ENCODE measurements around the gene TARS3. TPM values are rescaled to one million over a fixed set of nuclear protein-coding genes. Genes with fewer than 3 reads are reported as not detected.

TARS3 gene
- total RNA-seq, 2 experiments from 2014 or later, result 8.1 to 11.8 TPM

GRCh38 chr15:101689901-101690300 lies 34.4 kb downstream of the TARS3 start:
- no peak overlapping the region for H3K4me3 Mint-ChIP-seq
- no peak overlapping the region for H3K27ac Mint-ChIP-seq
- CTCF ChIA-PET, result no interaction called here
- peak; percentile 46 for DNase-seq
- no peaks in the 10 kb centered on the region for H3K9me3 Mint-ChIP-seq (ENCODE audit: low read depth)
- H3K27me3 Mint-ChIP-seq, result no peaks in the 10 kb centered on the region
- peaks cover 19% of the 10 kb centered on the region for H3K36me3 Mint-ChIP-seq
- peaks cover 22% of the 10 kb centered on the region for H3K4me1 Mint-ChIP-seq
- peak; percentile 55 for ATAC-seq

- H3K4me3 Mint-ChIP-seq, result no peak overlapping the region
- H3K9me3 Mint-ChIP-seq (ENCODE audit: low read depth), result no peaks in the 10 kb centered on the region
- ATAC-seq (no peak), DNase-seq (no peak)
- CTCF ChIA-PET, result no interaction called here
- H3K4me1 Mint-ChIP-seq, result peaks cover 6% of the 10 kb centered on the region
- no peaks in the 10 kb centered on the region for H3K27me3 Mint-ChIP-seq
- H3K36me3 Mint-ChIP-seq, result peaks cover 17% of the 10 kb centered on the region
- no peak overlapping the region for H3K27ac Mint-ChIP-seq
These were observed 37.6 kb downstream of the TARS3 start for GRCh38 chr15:101686718-101687117.

- peaks cover 21% of the 10 kb centered on the region for H3K36me3 Mint-ChIP-seq
- ATAC-seq (no peak), DNase-seq (no peak)
- no peak overlapping the region for H3K27ac Mint-ChIP-seq
- H3K9me3 Mint-ChIP-seq (ENCODE audit: low read depth), result no peaks in the 10 kb centered on the region
- H3K4me3 Mint-ChIP-seq, result no peak overlapping the region
- H3K27me3 Mint-ChIP-seq, result no peaks in the 10 kb centered on the region
- H3K4me1 Mint-ChIP-seq, result peaks cover under 1% of the 10 kb centered on the region
- CTCF ChIA-PET, result interaction anchor here (1.1 kb wide), 1 partner anchor 10 kb away, joined by 3 read pairs; no protein-coding TSS in a partner anchor
These were observed 39.4 kb downstream of the TARS3 start for GRCh38 chr15:101684877-101685276.

- no peak overlapping the region for H3K27ac Mint-ChIP-seq
- DNase-seq (no peak), ATAC-seq (no peak)
- no peaks in the 10 kb centered on the region for H3K4me1 Mint-ChIP-seq
- H3K36me3 Mint-ChIP-seq, result peaks cover 23% of the 10 kb centered on the region
- H3K4me3 Mint-ChIP-seq, result no peak overlapping the region
- CTCF ChIA-PET, result interaction anchor here (1.1 kb wide), 1 partner anchor 9 kb away, joined by 3 read pairs; no protein-coding TSS in a partner anchor
- H3K27me3 Mint-ChIP-seq, result no peaks in the 10 kb centered on the region
- no peaks in the 10 kb centered on the region for H3K9me3 Mint-ChIP-seq (ENCODE audit: low read depth)
These were observed 39.9 kb downstream of the TARS3 start for GRCh38 chr15:101684384-101684783.

GRCh38 chr15:101679806-101680205 lies 44.5 kb downstream of the TARS3 start:
- Mint-ChIP-seq H3K4me3 (no peak overlapping the region), H3K27ac (no peak overlapping the region), H3K36me3 (peaks cover 25% of the 10 kb centered on the region), H3K9me3 (ENCODE audit: low read depth) (no peaks in the 10 kb centered on the region), H3K4me1 (peaks cover 14% of the 10 kb centered on the region), H3K27me3 (no peaks in the 10 kb centered on the region)
- CTCF ChIA-PET, result no interaction called here
- ATAC-seq, result no peak
- no peak for DNase-seq

GRCh38 chr15:101676921-101677329 lies 47.3 kb downstream of the TARS3 start:
- peaks cover 20% of the 10 kb centered on the region for H3K4me1 Mint-ChIP-seq
- no peak overlapping the region for H3K27ac Mint-ChIP-seq
- ATAC-seq, result no peak
- H3K27me3 Mint-ChIP-seq, result no peaks in the 10 kb centered on the region
- CTCF ChIA-PET, result no interaction called here
- peaks cover 23% of the 10 kb centered on the region for H3K36me3 Mint-ChIP-seq
- no peaks in the 10 kb centered on the region for H3K9me3 Mint-ChIP-seq (ENCODE audit: low read depth)
- H3K4me3 Mint-ChIP-seq, result no peak overlapping the region
- no peak for DNase-seq

GRCh38 chr15:101675796-101676582 lies 48.3 kb downstream of the TARS3 start:
- H3K4me1 Mint-ChIP-seq, result peaks cover 20% of the 10 kb centered on the region
- peak overlapping the region; percentile 41 for H3K4me3 Mint-ChIP-seq
- CTCF ChIA-PET, result interaction anchor here (1.0 kb wide), 1 partner anchor 9 kb away, joined by 3 read pairs; no protein-coding TSS in a partner anchor
- peak; percentile 63 for ATAC-seq
- H3K36me3 Mint-ChIP-seq, result peaks cover 23% of the 10 kb centered on the region
- peak overlapping the region; percentile 60 for H3K27ac Mint-ChIP-seq
- no peaks in the 10 kb centered on the region for H3K27me3 Mint-ChIP-seq
- no peaks in the 10 kb centered on the region for H3K9me3 Mint-ChIP-seq (ENCODE audit: low read depth)
- no peak for DNase-seq

- H3K9me3 Mint-ChIP-seq (ENCODE audit: low read depth), result no peaks in the 10 kb centered on the region
- ATAC-seq, result peak; percentile 47
- CTCF ChIA-PET, result interaction anchor here (1.0 to 1.5 kb wide), 2 partner anchors 10 to 386 kb away, joined by 3 read pairs; no protein-coding TSS in a partner anchor
- H3K36me3 Mint-ChIP-seq, result peaks cover 22% of the 10 kb centered on the region
- H3K4me3 Mint-ChIP-seq, result no peak overlapping the region
- H3K4me1 Mint-ChIP-seq, result peaks cover 20% of the 10 kb centered on the region
- H3K27me3 Mint-ChIP-seq, result no peaks in the 10 kb centered on the region
- DNase-seq, result no peak
- H3K27ac Mint-ChIP-seq, result no peak overlapping the region
These were observed 49.3 kb downstream of the TARS3 start for GRCh38 chr15:101675015-101675414.

GRCh38 chr15:101672298-101672697 lies 52.0 kb downstream of the TARS3 start:
- Mint-ChIP-seq H3K27ac (no peak overlapping the region), H3K36me3 (peaks cover 23% of the 10 kb centered on the region), H3K27me3 (no peaks in the 10 kb centered on the region), H3K9me3 (ENCODE audit: low read depth) (no peaks in the 10 kb centered on the region), H3K4me1 (peaks cover 20% of the 10 kb centered on the region), H3K4me3 (no peak overlapping the region)
- no peak for DNase-seq
- no peak for ATAC-seq
- CTCF ChIA-PET, result no interaction called here

GRCh38 chr15:101669744-101670143 lies 54.5 kb downstream of the TARS3 start:
- DNase-seq (no peak), ATAC-seq (no peak)
- no peak overlapping the region for H3K4me3 Mint-ChIP-seq
- H3K36me3 Mint-ChIP-seq, result peaks cover 24% of the 10 kb centered on the region
- no peak overlapping the region for H3K27ac Mint-ChIP-seq
- H3K9me3 Mint-ChIP-seq (ENCODE audit: low read depth), result peaks cover 3% of the 10 kb centered on the region
- H3K4me1 Mint-ChIP-seq, result peaks cover 6% of the 10 kb centered on the region
- CTCF ChIA-PET, result no interaction called here
- H3K27me3 Mint-ChIP-seq, result no peaks in the 10 kb centered on the region

GRCh38 chr15:101667881-101668280 lies 56.4 kb downstream of the TARS3 start:
- no peaks in the 10 kb centered on the region for H3K4me1 Mint-ChIP-seq
- no peak overlapping the region for H3K27ac Mint-ChIP-seq
- peaks cover 3% of the 10 kb centered on the region for H3K9me3 Mint-ChIP-seq (ENCODE audit: low read depth)
- ATAC-seq, result no peak
- H3K4me3 Mint-ChIP-seq, result no peak overlapping the region
- H3K27me3 Mint-ChIP-seq, result no peaks in the 10 kb centered on the region
- no peak for DNase-seq
- H3K36me3 Mint-ChIP-seq, result peaks cover 16% of the 10 kb centered on the region
- CTCF ChIA-PET, result interaction anchor here (1.3 kb wide), 1 partner anchor 11 kb away, joined by 3 read pairs; no protein-coding TSS in a partner anchor

- Mint-ChIP-seq H3K27me3 (no peaks in the 10 kb centered on the region), H3K4me3 (no peak overlapping the region), H3K4me1 (no peaks in the 10 kb centered on the region), H3K27ac (no peak overlapping the region), H3K9me3 (ENCODE audit: low read depth) (peaks cover 3% of the 10 kb centered on the region), H3K36me3 (peaks cover 11% of the 10 kb centered on the region)
- ATAC-seq, result no peak
- CTCF ChIA-PET, result interaction anchor here (1.7 kb wide), 1 partner anchor 388 kb away, joined by 3 read pairs; no protein-coding TSS in a partner anchor
- no peak for DNase-seq
These were observed 59.9 kb downstream of the TARS3 start for GRCh38 chr15:101664303-101664913.

- peaks cover 3% of the 10 kb centered on the region for H3K9me3 Mint-ChIP-seq (ENCODE audit: low read depth)
- ATAC-seq (no peak), DNase-seq (no peak)
- CTCF ChIA-PET, result no interaction called here
- H3K27me3 Mint-ChIP-seq, result no peaks in the 10 kb centered on the region
- H3K36me3 Mint-ChIP-seq, result peaks cover 3% of the 10 kb centered on the region
- H3K27ac Mint-ChIP-seq, result no peak overlapping the region
- H3K4me1 Mint-ChIP-seq, result no peaks in the 10 kb centered on the region
- no peak overlapping the region for H3K4me3 Mint-ChIP-seq
These were observed 62.1 kb downstream of the TARS3 start for GRCh38 chr15:101662203-101662602.

- H3K4me1 Mint-ChIP-seq, result no peaks in the 10 kb centered on the region
- H3K4me3 Mint-ChIP-seq, result no peak overlapping the region
- DNase-seq (no peak), ATAC-seq (no peak)
- H3K27me3 Mint-ChIP-seq, result no peaks in the 10 kb centered on the region
- CTCF ChIA-PET, result interaction anchor here (1.0 to 1.1 kb wide), 2 partner anchors 358 to 360 kb away, joined by 3 read pairs; no protein-coding TSS in a partner anchor
- H3K27ac Mint-ChIP-seq, result no peak overlapping the region
- no peaks in the 10 kb centered on the region for H3K9me3 Mint-ChIP-seq (ENCODE audit: low read depth)
- H3K36me3 Mint-ChIP-seq, result no peaks in the 10 kb centered on the region
These were observed 64.3 kb downstream of the TARS3 start for GRCh38 chr15:101660005-101660404.
